IMR-90 (cell line): ENCODE results near the gene HEATR9.

Source experiments
- POLR2A ChIP-seq: IDR thresholded peaks from 2 replicates; pipeline ENCODE4 v1.6.1; 2012; ENCODE audit warnings: mild to moderate bottlenecking, low read depth, low read length
- RAD21 ChIP-seq: IDR thresholded peaks from 2 replicates; pipeline ENCODE4 v1.6.1; 2012; ENCODE audit warnings: low read length, improper control_type of control experiment
- SMC3 ChIP-seq: fragments of 150-350 bp; IDR thresholded peaks from 2 replicates; pipeline ENCODE4 v1.6.1; 2016; ENCODE audit warnings: low read depth, mild to moderate bottlenecking, antibody characterized with exemption, low read length, moderate library complexity
- TF ChIP-seq, protein P1 (sequence below): conservative IDR thresholded peaks from 2 replicates; pipeline ENCODE4 v1.5.1; 2012; ENCODE audit warnings: mild to moderate bottlenecking, low read depth, low read length, improper control_type of control experiment

DNA sequence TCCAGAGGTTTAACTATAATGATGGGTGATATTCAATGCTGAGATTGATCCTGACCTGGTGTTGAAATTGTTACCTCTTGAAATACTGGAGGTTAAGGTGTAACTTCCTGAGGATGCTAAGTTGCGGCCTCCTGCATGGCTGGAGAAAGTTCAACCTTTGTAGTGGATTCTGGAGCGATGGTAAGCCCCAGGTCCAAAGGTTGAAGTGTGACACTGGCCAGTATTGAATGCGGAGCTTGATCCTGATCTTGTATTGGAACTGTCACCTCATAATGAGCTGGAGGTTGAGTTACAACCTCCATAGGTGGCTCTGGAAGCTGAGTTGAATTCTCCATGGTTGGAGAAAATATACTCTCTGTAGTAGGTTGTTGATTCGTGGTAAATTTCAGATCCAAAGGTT, 44.9 kb upstream of the HEATR9 start:
- TF ChIP-seq, protein P1, sequence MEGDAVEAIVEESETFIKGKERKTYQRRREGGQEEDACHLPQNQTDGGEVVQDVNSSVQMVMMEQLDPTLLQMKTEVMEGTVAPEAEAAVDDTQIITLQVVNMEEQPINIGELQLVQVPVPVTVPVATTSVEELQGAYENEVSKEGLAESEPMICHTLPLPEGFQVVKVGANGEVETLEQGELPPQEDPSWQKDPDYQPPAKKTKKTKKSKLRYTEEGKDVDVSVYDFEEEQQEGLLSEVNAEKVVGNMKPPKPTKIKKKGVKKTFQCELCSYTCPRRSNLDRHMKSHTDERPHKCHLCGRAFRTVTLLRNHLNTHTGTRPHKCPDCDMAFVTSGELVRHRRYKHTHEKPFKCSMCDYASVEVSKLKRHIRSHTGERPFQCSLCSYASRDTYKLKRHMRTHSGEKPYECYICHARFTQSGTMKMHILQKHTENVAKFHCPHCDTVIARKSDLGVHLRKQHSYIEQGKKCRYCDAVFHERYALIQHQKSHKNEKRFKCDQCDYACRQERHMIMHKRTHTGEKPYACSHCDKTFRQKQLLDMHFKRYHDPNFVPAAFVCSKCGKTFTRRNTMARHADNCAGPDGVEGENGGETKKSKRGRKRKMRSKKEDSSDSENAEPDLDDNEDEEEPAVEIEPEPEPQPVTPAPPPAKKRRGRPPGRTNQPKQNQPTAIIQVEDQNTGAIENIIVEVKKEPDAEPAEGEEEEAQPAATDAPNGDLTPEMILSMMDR = no peak
- no peak for TF ChIP-seq POLR2A
- TF ChIP-seq SMC3 = no peak
- TF ChIP-seq RAD21 = no peak
